Neural cell (in vitro differentiated cells): ENCODE measurements around the gene CYP26A1. TPM values are rescaled to one million over a fixed set of nuclear protein-coding genes. Genes with fewer than 3 reads are reported as not detected.

Experiments used
- H2AFZ ChIP-seq: fragments of 200-600, 300-800 bp; sonication (generic), shearing (Covaris generic); 2 replicates; pipeline ENCODE4 v1.6.0; 2014; ENCODE audit warnings: low read depth, mild to moderate bottlenecking, antibody characterized with exemption, low read length, moderate library complexity
- H3F3A ChIP-seq: fragments of 200-600 bp; shearing (Covaris generic); 2 replicates; pipeline ENCODE4 v1.6.1; 2016; ENCODE audit warnings: mild to moderate bottlenecking, moderate library complexity, mixed read lengths, antibody characterized with exemption, low read length; ENCODE audit not compliant: insufficient read depth, poor library complexity, severe bottlenecking
- H3K27ac ChIP-seq: fragments of 200-600, 300-800 bp; sonication (generic), shearing (Covaris generic); 2 replicates; pipeline ENCODE4 v1.5.1; 2014; ENCODE audit warnings: mild to moderate bottlenecking, low read length, moderate library complexity
- H3K27me3 ChIP-seq: fragments of 300-800, 200-600 bp; sonication (generic), shearing (Covaris generic); 2 replicates; pipeline ENCODE4 v1.6.0; 2014; ENCODE audit warnings: mild to moderate bottlenecking, low read depth, low read length, moderate library complexity; ENCODE audit not compliant: insufficient read depth
- H3K36me3 ChIP-seq: fragments of 300-800, 200-600 bp; sonication (generic), shearing (Covaris generic); 2 replicates; pipeline ENCODE4 v1.5.1; 2014; ENCODE audit warnings: mild to moderate bottlenecking, antibody characterized with exemption, low read length, moderate library complexity; ENCODE audit not compliant: insufficient read depth
- H3K4me2 ChIP-seq: fragments of 300-800, 200-600 bp; sonication (generic), shearing (Covaris generic); 2 replicates; pipeline ENCODE4 v1.6.0; 2014; ENCODE audit warnings: mild to moderate bottlenecking, low read length
- H3K4me3 ChIP-seq: fragments of 300-800, 200-600 bp; sonication (generic), shearing (Covaris generic); 2 replicates; pipeline ENCODE4 v1.5.1; 2014; ENCODE audit warnings: mild to moderate bottlenecking, low read length, moderate library complexity
- H3K79me2 ChIP-seq: fragments of 200-600 bp; shearing (Covaris generic); replicated peaks from 2 replicates; pipeline ENCODE4 v1.6.0; 2014; ENCODE audit warnings: mild to moderate bottlenecking, low read length, moderate library complexity; ENCODE audit not compliant: insufficient read depth
- H3K9ac ChIP-seq: fragments of 300-800, 200-600 bp; sonication (generic), shearing (Covaris generic); 2 replicates; pipeline ENCODE4 v1.6.1; 2016; ENCODE audit warnings: mild to moderate bottlenecking, low read length, mixed read lengths
- H3K9me2 ChIP-seq: fragments of 200-600 bp; shearing (Covaris generic); 2 replicates; pipeline ENCODE4 v1.6.1; 2016; ENCODE audit warnings: mild to moderate bottlenecking, low read length, mixed read lengths; ENCODE audit not compliant: insufficient read depth
- H3K9me3 ChIP-seq: fragments of 200-600, 300-800 bp; sonication (generic), shearing (Covaris generic); 2 replicates; pipeline ENCODE4 v1.6.1; 2016; ENCODE audit warnings: mild to moderate bottlenecking, mixed run types, low read length, moderate library complexity, mixed read lengths
- H4K20me1 ChIP-seq: fragments of 200-600 bp; shearing (Covaris generic); 2 replicates; pipeline ENCODE4 v1.6.1; 2016; ENCODE audit warnings: mild to moderate bottlenecking, mixed run types; ENCODE audit not compliant: insufficient read depth
- CTCF ChIP-seq: fragments of 450-650 bp; IDR thresholded peaks from 2 replicates; pipeline ENCODE4 v1.5.1; 2014; ENCODE audit warnings: antibody characterized with exemption, mild to moderate bottlenecking, moderate library complexity; ENCODE audit not compliant: poor library complexity, severe bottlenecking
- EP300 ChIP-seq: fragments of 450-650 bp; conservative IDR thresholded peaks from 2 replicates; pipeline ENCODE4 v1.6.1; 2014; ENCODE audit warnings: antibody characterized with exemption, mild to moderate bottlenecking, moderate library complexity; ENCODE audit not compliant: poor library complexity, severe bottlenecking
- EZH2 ChIP-seq: fragments of 200-600, 300-800 bp; shearing (Covaris generic), sonication (generic); IDR thresholded peaks from 2 replicates; pipeline ENCODE4 v1.6.1; 2014; ENCODE audit warnings: antibody characterized with exemption, low read length, borderline replicate concordance, mild to moderate bottlenecking; ENCODE audit not compliant: insufficient read depth, poor library complexity, severe bottlenecking
- MXI1 ChIP-seq: fragments of 450-650 bp; conservative IDR thresholded peaks from 2 replicates; pipeline ENCODE4 v1.6.1; 2014; ENCODE audit warnings: antibody characterized with exemption, mild to moderate bottlenecking; ENCODE audit not compliant: poor library complexity, severe bottlenecking
- POLR2AphosphoS5 ChIP-seq: IDR thresholded peaks from 2 replicates; pipeline ENCODE4 v1.6.1; 2012
- RAD21 ChIP-seq: fragments of 450-650 bp; conservative IDR thresholded peaks from 2 replicates; pipeline ENCODE4 v1.6.1; 2014; ENCODE audit warnings: antibody characterized with exemption, mild to moderate bottlenecking, moderate library complexity
- SMC3 ChIP-seq: fragments of 450-650 bp; conservative IDR thresholded peaks from 2 replicates; pipeline ENCODE4 v1.6.1; 2014; ENCODE audit warnings: antibody characterized with exemption, mild to moderate bottlenecking, moderate library complexity; ENCODE audit not compliant: poor library complexity
- TAF1 ChIP-seq: IDR thresholded peaks from 2 replicates; pipeline ENCODE4 v1.6.1; 2012; ENCODE audit warnings: low read depth
- polyA plus RNA-seq: library from polyadenylated mRNA; depleted of rRNA; stranded (reverse); fragments of >200 nt; gene quantifications from 2 replicates; pipeline ENCODE4 v1.2.3, GENCODE V29; 2014
- TF ChIP-seq, protein P1 (sequence below): IDR thresholded peaks from 2 replicates; pipeline ENCODE4 v1.6.1; 2012; ENCODE audit warnings: borderline replicate concordance

The CYP26A1 gene
- polyA plus RNA-seq, 1 donor from 2014 or later: 0.77 TPM

DNA sequence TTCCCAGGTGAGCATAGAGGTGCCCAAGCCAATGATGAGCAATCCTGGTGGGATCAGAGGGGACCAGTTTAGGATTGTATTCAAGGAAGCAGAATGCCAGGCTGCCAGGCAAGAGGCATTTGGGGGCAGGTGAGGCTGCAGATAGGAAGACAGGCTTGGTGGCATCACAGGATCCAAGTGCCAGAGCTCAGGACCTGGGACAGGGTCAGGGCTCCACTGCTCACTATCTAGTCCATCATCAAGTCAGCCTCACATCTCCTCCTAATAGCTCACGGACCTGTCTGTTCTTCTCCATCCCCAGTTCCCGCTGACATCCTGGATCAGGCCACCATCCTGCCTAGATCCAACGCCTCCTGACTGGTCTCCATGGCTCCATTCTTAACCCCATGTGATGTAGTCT lies 47.6 kb downstream of the CYP26A1 start:
- no peaks in the 10 kb centered on the region for H4K20me1 ChIP-seq
- H2AFZ ChIP-seq: no peak overlapping the region
- no peaks in the 10 kb centered on the region for H3F3A ChIP-seq

DNA sequence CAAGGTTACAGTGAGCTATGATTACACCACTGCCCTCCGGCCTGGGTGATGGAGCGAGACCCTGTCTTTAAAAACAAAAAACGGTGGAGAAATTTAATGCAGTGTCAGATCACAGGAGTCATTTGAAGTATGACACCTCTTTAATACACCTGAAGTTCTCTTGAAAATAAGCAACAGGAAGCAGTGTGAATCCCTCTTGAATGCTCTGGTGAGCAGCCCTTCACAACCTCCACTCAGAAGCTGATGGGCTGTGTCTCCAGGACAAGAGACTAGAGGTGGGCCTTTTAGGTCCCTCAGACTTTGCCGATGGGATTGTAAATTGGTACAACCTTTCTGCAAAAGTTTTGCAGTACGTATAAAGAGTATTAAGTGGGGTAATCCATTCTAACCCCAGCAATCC lies 50.1 kb downstream of the CYP26A1 start:
- no peaks in the 10 kb centered on the region for H4K20me1 ChIP-seq
- H3K4me2 ChIP-seq: no peak overlapping the region
- no peaks in the 10 kb centered on the region for H3K9me2 ChIP-seq
- H3K27ac ChIP-seq: no peak overlapping the region
- no peaks in the 10 kb centered on the region for H3F3A ChIP-seq
- H3K79me2 ChIP-seq: no peaks in the 10 kb centered on the region
- peaks cover 6% of the 10 kb centered on the region for H3K9me3 ChIP-seq
- H3K36me3 ChIP-seq: no peaks in the 10 kb centered on the region
- H3K4me3 ChIP-seq: no peak overlapping the region
- H3K27me3 ChIP-seq: no peaks in the 10 kb centered on the region
- TF ChIP-seq RAD21 (no peak), TAF1 (no peak), POLR2AphosphoS5 (no peak), MXI1 (no peak), EP300 (no peak), SMC3 (no peak), CTCF (no peak), EZH2 (no peak)
- TF ChIP-seq, protein P1, sequence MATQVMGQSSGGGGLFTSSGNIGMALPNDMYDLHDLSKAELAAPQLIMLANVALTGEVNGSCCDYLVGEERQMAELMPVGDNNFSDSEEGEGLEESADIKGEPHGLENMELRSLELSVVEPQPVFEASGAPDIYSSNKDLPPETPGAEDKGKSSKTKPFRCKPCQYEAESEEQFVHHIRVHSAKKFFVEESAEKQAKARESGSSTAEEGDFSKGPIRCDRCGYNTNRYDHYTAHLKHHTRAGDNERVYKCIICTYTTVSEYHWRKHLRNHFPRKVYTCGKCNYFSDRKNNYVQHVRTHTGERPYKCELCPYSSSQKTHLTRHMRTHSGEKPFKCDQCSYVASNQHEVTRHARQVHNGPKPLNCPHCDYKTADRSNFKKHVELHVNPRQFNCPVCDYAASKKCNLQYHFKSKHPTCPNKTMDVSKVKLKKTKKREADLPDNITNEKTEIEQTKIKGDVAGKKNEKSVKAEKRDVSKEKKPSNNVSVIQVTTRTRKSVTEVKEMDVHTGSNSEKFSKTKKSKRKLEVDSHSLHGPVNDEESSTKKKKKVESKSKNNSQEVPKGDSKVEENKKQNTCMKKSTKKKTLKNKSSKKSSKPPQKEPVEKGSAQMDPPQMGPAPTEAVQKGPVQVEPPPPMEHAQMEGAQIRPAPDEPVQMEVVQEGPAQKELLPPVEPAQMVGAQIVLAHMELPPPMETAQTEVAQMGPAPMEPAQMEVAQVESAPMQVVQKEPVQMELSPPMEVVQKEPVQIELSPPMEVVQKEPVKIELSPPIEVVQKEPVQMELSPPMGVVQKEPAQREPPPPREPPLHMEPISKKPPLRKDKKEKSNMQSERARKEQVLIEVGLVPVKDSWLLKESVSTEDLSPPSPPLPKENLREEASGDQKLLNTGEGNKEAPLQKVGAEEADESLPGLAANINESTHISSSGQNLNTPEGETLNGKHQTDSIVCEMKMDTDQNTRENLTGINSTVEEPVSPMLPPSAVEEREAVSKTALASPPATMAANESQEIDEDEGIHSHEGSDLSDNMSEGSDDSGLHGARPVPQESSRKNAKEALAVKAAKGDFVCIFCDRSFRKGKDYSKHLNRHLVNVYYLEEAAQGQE: no peak
- no peak overlapping the region for H2AFZ ChIP-seq
- no peak overlapping the region for H3K9ac ChIP-seq

More for the DNA sequence above, 47.6 kb downstream of the CYP26A1 start:
- Histone ChIP-seq H3K27me3 (no peaks in the 10 kb centered on the region), H3K36me3 (no peaks in the 10 kb centered on the region), H3K9me3 (peaks cover 6% of the 10 kb centered on the region), H3K9me2 (no peaks in the 10 kb centered on the region), H3K4me3 (no peak overlapping the region), H3K79me2 (no peaks in the 10 kb centered on the region), H3K4me2 (no peak overlapping the region), H3K9ac (no peak overlapping the region), H3K27ac (no peak overlapping the region)
- TF ChIP-seq EZH2: no peak
- no peak for TF ChIP-seq MXI1
- TF ChIP-seq, protein P1: no peak
- no peak for TF ChIP-seq EP300
- no peak for TF ChIP-seq CTCF
- no peak for TF ChIP-seq SMC3
- TF ChIP-seq POLR2AphosphoS5: no peak
- TF ChIP-seq TAF1: no peak
- TF ChIP-seq RAD21: no peak
